ENCODE results near the gene FMNL2.

DNA sequence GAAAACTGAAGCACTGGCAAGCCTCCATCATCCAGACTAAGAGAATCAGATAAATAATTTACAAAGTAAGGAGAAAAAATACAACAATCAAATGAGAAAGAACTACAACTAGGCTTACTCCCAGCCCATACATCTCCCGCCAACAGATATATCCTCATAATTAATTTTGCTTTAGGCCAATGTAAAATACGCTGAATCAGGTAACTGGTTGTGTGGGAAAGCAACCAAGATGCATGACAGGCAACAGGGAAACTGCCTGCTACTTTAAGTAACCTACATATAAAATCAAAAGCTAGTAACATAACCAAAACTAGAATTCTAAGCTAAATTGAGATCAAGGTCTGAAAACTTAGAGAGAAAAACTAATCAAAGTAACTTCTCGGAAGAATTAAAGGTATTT lies 360.8 kb downstream of the FMNL2 start:
- TF ChIP-seq, protein P1, sequence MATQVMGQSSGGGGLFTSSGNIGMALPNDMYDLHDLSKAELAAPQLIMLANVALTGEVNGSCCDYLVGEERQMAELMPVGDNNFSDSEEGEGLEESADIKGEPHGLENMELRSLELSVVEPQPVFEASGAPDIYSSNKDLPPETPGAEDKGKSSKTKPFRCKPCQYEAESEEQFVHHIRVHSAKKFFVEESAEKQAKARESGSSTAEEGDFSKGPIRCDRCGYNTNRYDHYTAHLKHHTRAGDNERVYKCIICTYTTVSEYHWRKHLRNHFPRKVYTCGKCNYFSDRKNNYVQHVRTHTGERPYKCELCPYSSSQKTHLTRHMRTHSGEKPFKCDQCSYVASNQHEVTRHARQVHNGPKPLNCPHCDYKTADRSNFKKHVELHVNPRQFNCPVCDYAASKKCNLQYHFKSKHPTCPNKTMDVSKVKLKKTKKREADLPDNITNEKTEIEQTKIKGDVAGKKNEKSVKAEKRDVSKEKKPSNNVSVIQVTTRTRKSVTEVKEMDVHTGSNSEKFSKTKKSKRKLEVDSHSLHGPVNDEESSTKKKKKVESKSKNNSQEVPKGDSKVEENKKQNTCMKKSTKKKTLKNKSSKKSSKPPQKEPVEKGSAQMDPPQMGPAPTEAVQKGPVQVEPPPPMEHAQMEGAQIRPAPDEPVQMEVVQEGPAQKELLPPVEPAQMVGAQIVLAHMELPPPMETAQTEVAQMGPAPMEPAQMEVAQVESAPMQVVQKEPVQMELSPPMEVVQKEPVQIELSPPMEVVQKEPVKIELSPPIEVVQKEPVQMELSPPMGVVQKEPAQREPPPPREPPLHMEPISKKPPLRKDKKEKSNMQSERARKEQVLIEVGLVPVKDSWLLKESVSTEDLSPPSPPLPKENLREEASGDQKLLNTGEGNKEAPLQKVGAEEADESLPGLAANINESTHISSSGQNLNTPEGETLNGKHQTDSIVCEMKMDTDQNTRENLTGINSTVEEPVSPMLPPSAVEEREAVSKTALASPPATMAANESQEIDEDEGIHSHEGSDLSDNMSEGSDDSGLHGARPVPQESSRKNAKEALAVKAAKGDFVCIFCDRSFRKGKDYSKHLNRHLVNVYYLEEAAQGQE (IDR thresholded peaks at IDR 0.05; ENCODE audit: insufficient read depth in 1 of 2, low read depth in 2 of 2, low read length in 1 of 2) = no peak
- no peak for TF ChIP-seq TCF7L2 (IDR thresholded peaks at IDR 0.05; ENCODE audit: low read depth, low read length)

Data from Panc1 (cell line).